Naive thymus-derived CD4-positive, alpha-beta T cell (primary cell): Measurements from ENCODE around the gene AP2S1. TPM values are rescaled to one million over a fixed set of nuclear protein-coding genes. Genes with fewer than 3 reads are reported as not detected.

Experiments
- ATAC-seq: fragments of 150-1000 bp; cut with Tn5 transposase; 2 replicates; pipeline ENCODE4 v1.10.0; 2021; ENCODE audit warnings: mild to moderate bottlenecking, moderate library complexity
- CTCF ChIA-PET: fragments of 350-600 bp; sonication (Branson Sonifier 250); formaldehyde crosslinking; loops from one replicate; lab custom pipeline; 2021; ENCODE audit warnings: antibody characterized with exemption; lab: Charles Lee
- POLR2A ChIA-PET: fragments of 350-600 bp; sonication (Branson Sonifier 250); formaldehyde crosslinking; loops from one replicate; lab custom pipeline; 2021; ENCODE audit warnings: antibody characterized with exemption, inconsistent platforms; lab: Charles Lee
- DNase-seq, 9 donors: peaks; one replicate each; pipeline versions ENCODE4 v3.0.0 to v3.0.0-alpha.2; 2020 to 2022; ENCODE audit warnings: mixed read lengths in 1 of 9
- H3K27ac ChIP-seq: one replicate; pipeline ENCODE4 v1.7.0; 2013; ENCODE audit warnings: mild to moderate bottlenecking, low read depth, low read length, moderate library complexity
- H3K27me3 ChIP-seq, 2 donors: one replicate each; pipeline ENCODE4 v1.7.0; 2013; ENCODE audit warnings: low read length in 2 of 2, mild to moderate bottlenecking in 2 of 2, moderate library complexity in 2 of 2; ENCODE audit not compliant: control insufficient read depth in 2 of 2, insufficient read depth in 2 of 2
- H3K36me3 ChIP-seq, 3 experiments: 1 replicate in 2 of 3; 2 replicates in 1 of 3; pipeline ENCODE4 v1.7.0; 2013; ENCODE audit warnings: low read length in 3 of 3, mild to moderate bottlenecking in 3 of 3, moderate library complexity in 1 of 3; ENCODE audit not compliant: insufficient read depth in 3 of 3, control insufficient read depth in 2 of 3
- H3K4me1 ChIP-seq, 2 donors: one replicate each; pipeline ENCODE4 v1.7.0; 2013; ENCODE audit warnings: low read length in 2 of 2, mild to moderate bottlenecking in 2 of 2, moderate library complexity in 1 of 2; ENCODE audit not compliant: control insufficient read depth in 2 of 2, insufficient read depth in 2 of 2
- H3K4me3 ChIP-seq: 2 replicates; pipeline ENCODE4 v1.7.0; 2013; ENCODE audit warnings: mild to moderate bottlenecking, low read length
- H3K9me3 ChIP-seq, 3 experiments: 1 replicate in 2 of 3; 2 replicates in 1 of 3; pipeline ENCODE4 v1.7.0; 2013; ENCODE audit warnings: low read length in 3 of 3; ENCODE audit not compliant: control insufficient read depth in 2 of 3
- H3K27ac Mint-ChIP-seq, 9 donors: one replicate each; pipeline ENCODE4 v1.8.0; 2020 to 2022; ENCODE audit warnings: mixed read lengths in 9 of 9, mild to moderate bottlenecking in 8 of 9, moderate library complexity in 5 of 9, inconsistent platforms in 2 of 9
- H3K27me3 Mint-ChIP-seq, 5 donors: one replicate each; pipeline ENCODE4 v1.8.0; 2021 to 2022; ENCODE audit warnings: mixed read lengths in 5 of 5, mild to moderate bottlenecking in 1 of 5
- H3K36me3 Mint-ChIP-seq, 5 donors: one replicate each; pipeline ENCODE4 v1.8.0; 2020 to 2022; ENCODE audit warnings: mixed read lengths in 5 of 5, mild to moderate bottlenecking in 3 of 5, inconsistent platforms in 1 of 5
- H3K4me1 Mint-ChIP-seq, 7 donors: one replicate each; pipeline ENCODE4 v1.8.0; 2020 to 2022; ENCODE audit warnings: mixed read lengths in 7 of 7, mild to moderate bottlenecking in 3 of 7, inconsistent platforms in 1 of 7
- H3K4me3 Mint-ChIP-seq, 10 donors: one replicate each; pipeline ENCODE4 v1.8.0; 2020 to 2022; ENCODE audit warnings: mild to moderate bottlenecking in 10 of 10, mixed read lengths in 10 of 10, moderate library complexity in 6 of 10, inconsistent platforms in 2 of 10
- H3K9me3 Mint-ChIP-seq, 11 donors: one replicate each; pipeline ENCODE4 v1.8.0; 2020 to 2022; ENCODE audit warnings: mixed read lengths in 11 of 11, mild to moderate bottlenecking in 4 of 11, inconsistent platforms in 1 of 11, moderate library complexity in 1 of 11
- intact Hi-C, 2 donors: fragments of 100-400 bp; cut with micrococcal nuclease; formaldehyde crosslinking; loops; one replicate each; pipeline ENCODE4 v1.15.1; 2023
- polyA plus RNA-seq, 2 donors: library from polyadenylated mRNA; unstranded; fragments of 300-500 nt; fragmentation: Illumina TruSeq; gene quantifications; one replicate each; pipeline ENCODE4 v1.2.3, GENCODE V29; 2021
- total RNA-seq, 6 experiments: library from RNA in 5 of 6; stranded (reverse) in 5 of 6; gene quantifications; 1 replicate in 5 of 6; 2 replicates in 1 of 6; pipeline ENCODE4 v1.2.3 and lab custom pipeline; 2021 to 2026

Gene AP2S1
- total and polyA plus RNA-seq, 7 experiments from 2014 or later, result 34.4 to 116 (median 60.1) TPM

DNA sequence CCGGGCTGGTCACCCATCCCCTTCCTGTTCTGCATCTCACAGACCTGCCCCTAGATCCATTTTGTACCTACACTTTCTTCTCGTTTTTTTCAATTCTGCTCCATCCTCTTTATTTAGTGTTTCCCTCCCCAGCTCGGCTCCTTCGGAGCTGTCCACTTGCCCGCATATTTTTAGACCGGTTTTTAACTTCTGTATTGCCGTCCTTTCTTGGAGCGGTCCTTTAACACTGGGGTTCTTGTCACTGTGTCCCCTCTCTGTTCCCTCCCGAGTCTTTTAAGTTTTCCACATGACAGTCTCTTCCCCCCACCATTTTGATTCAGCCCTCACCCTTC lies 11.8 kb upstream of the AP2S1 start:
- intact Hi-C loops, result loop anchor here (5.0 to 10.0 kb wide), 4 partner anchors 75 to 395 kb away; partner anchors contain the start of gene CCDC9 (in 1 of the 2)
- Histone ChIP-seq H3K9me3 (no peaks in the 10 kb centered on the region), H3K4me3 (peak overlapping the region; percentile 68), H3K27ac (no peak overlapping the region), H3K4me1 (peaks cover 14 to 24% of the 10 kb centered on the region in 2 donors), H3K36me3 (peaks cover 0 to 5% (median 0%) of the 10 kb centered on the region in 3 experiments), H3K27me3 (no peaks in the 10 kb centered on the region)
- POLR2A ChIA-PET, result interaction anchor here (1.2 kb wide), 1 partner anchor 9 kb away, joined by 5 read pairs; no protein-coding TSS in a partner anchor
- peaks cover 0 to 6% (median 0%) of the 10 kb centered on the region in 5 donors for H3K36me3 Mint-ChIP-seq
- CTCF ChIA-PET, result no interaction called here
- no peak overlapping the region for H3K4me3 Mint-ChIP-seq
- no peak overlapping the region for H3K27ac Mint-ChIP-seq
- peaks cover 5 to 30% (median 18%) of the 10 kb centered on the region in 7 donors for H3K4me1 Mint-ChIP-seq
- DNase-seq, result no peak
- H3K9me3 Mint-ChIP-seq, result no peaks in the 10 kb centered on the region
- H3K27me3 Mint-ChIP-seq, result no peaks in the 10 kb centered on the region
- no peak for ATAC-seq

DNA sequence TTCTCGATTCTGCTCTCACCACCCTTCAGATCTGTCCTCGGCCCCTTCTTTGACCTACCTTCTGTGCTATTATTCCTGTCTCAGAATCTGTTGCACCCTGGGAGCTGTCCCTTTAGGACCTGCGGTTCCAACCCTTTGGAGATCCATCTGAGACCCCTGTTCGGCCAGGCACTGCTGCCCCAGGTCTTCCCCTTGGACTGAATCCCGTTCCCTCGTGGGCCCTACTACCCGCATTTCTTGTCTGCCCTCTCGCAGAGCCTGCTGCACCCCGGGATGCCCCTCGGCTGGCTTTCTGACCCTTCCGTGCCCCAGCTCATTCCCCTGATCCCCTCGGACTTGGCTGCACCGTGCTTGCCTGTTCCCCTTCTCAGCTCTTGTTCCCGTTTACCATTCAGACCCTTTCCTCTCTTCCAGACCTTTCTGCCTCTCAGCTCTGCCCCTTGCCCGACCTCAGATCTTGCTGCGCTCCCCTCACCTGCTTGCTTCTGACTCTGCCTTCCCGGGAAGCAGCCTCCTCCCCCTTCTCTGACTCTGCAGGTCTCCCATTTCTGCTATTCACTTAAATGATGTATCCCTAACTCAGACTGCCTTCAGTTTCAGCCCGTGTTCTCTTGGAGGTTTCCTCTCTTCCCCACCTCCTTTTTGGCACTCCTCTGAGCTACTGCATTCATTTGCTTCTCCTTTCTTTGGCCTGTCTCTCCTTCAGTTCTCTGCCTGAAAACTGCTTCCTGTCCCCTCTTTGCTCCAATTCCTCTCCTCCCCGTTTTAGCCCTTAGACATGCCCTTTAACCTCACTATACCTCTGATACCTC lies 11.3 kb upstream of the AP2S1 start:
- Histone ChIP-seq H3K27me3 (no peaks in the 10 kb centered on the region), H3K9me3 (no peaks in the 10 kb centered on the region), H3K27ac (peak overlapping the region; percentile 30), H3K36me3 (peaks cover 0 to 5% (median 0%) of the 10 kb centered on the region in 3 experiments), H3K4me3 (peak overlapping the region; percentile 68), H3K4me1 (peaks cover 14 to 24% of the 10 kb centered on the region in 2 donors)
- Mint-ChIP-seq H3K27me3 (no peaks in the 10 kb centered on the region), H3K36me3 (peaks cover 0 to 6% (median 0%) of the 10 kb centered on the region in 5 donors), H3K4me3 (no peak overlapping the region), H3K9me3 (no peaks in the 10 kb centered on the region), H3K27ac (no peak overlapping the region), H3K4me1 (peaks cover 5 to 25% (median 15%) of the 10 kb centered on the region in 7 donors)
- peak in 3 of 9 donors; percentile 3 to 37 (median 18) for DNase-seq
- ChIA-PET POLR2A (interaction anchor here (1.1 to 2.9 kb wide), 4 partner anchors 10 to 148 kb away, joined by 3 to 14 read pairs (median 4); partner anchors contain the start of gene AP2S1), CTCF (interaction anchor here (0.6 kb wide), 1 partner anchor 63 kb away, joined by 3 read pairs; no protein-coding TSS in a partner anchor)
- ATAC-seq, result no peak
- intact Hi-C loops, result loop anchor here (2.0 to 10.0 kb wide), 7 partner anchors 75 to 395 kb away; partner anchors contain the start of genes CALM3 (in 1 of the 2), CCDC9 (in 1 of the 2) and ZC3H4 (in 1 of the 2)

DNA sequence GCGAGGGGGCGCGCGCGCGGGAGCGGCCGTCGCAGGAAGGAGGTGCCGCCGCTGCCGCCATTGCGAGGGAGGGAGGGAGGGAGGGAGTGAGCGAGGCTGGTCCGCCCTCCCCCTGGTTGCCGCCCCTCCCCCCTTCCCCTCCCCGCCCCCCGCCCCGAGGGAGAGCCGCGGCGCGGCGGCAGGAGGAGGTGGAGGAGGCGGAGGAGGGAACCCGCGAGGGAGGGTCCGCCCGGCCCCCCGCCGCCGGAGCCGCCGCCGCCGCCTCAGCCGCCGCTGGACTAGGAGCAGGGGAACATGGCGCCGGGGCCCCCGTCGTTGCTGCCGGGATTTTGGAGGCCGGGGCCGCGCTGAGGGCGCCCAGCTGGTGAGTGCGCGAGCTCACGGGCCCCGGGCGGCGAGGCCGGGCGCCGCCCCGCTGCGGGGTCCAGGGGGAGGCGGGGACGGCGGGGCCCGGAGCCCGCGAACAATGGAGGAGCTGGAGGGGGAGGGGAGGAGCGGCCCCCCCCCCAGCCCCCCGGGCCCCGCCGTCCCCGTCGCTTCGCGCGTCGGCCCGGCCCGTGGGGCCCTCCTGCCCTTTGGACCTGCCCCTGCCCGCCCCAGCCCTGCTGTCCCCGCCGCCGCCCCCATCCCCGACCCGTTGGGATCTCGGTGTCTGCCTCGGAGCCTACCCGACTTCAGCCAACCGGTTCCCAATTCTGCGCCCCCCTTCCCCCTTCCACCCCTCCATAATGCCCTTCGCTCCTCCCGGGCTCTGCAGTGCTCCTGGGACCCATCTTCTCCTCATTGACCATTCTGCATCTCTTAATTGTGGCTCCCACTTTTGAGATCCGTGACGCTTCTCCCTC lies 10.4 kb upstream of the AP2S1 start, which contains the start of gene ARHGAP35:
Gene ARHGAP35 (plus strand): TSS at position 152 of the 845 bp plus-strand sequence. CDS start 57,679 bp downstream, outside the sequence.
- CTCF ChIA-PET, result interaction anchor here (0.6 to 0.9 kb wide), 2 partner anchors 63 to 175 kb away, joined by 3 read pairs; no protein-coding TSS in a partner anchor
- Histone ChIP-seq H3K9me3 (no peaks in the 10 kb centered on the region), H3K4me3 (peak within 1 kb of the TSS; percentile 92), H3K27me3 (no peaks in the 10 kb centered on the region), H3K27ac (peak within 1 kb of the TSS; percentile 94), H3K4me1 (peaks cover 21 to 30% of the 10 kb centered on the region in 2 donors), H3K36me3 (peaks cover 0 to 5% (median 0%) of the 10 kb centered on the region in 3 experiments)
- no peaks in the 10 kb centered on the region for H3K27me3 Mint-ChIP-seq
- H3K9me3 Mint-ChIP-seq, result no peaks in the 10 kb centered on the region
- ATAC-seq (peak; percentile 63), DNase-seq (peak in 2 of 9 donors; percentile 16 to 80)
- peaks cover 0 to 6% (median 0%) of the 10 kb centered on the region in 5 donors for H3K36me3 Mint-ChIP-seq
- H3K4me1 Mint-ChIP-seq, result peaks cover 11 to 26% (median 15%) of the 10 kb centered on the region in 7 donors
- peak within 1 kb of the TSS in 9 of 10 donors; percentile 70 to 97 (median 92) for H3K4me3 Mint-ChIP-seq
- intact Hi-C loops, result loop anchor here (1.0 to 10.0 kb wide), 17 partner anchors 10 to 739 kb away; partner anchors contain the start of genes CCDC9 (in 2 of the 2), TMEM160 (in 2 of the 2), ZC3H4 (in 2 of the 2) and AP2S1 (in 1 of the 2)
- peak within 1 kb of the TSS; percentile 68 to 98 (median 92) for H3K27ac Mint-ChIP-seq
- POLR2A ChIA-PET, result interaction anchor here (0.7 to 2.9 kb wide), 8 partner anchors 11 to 1776 kb away, joined by 3 to 14 read pairs (median 3); partner anchors contain the start of genes AP2S1 and DBP

DNA sequence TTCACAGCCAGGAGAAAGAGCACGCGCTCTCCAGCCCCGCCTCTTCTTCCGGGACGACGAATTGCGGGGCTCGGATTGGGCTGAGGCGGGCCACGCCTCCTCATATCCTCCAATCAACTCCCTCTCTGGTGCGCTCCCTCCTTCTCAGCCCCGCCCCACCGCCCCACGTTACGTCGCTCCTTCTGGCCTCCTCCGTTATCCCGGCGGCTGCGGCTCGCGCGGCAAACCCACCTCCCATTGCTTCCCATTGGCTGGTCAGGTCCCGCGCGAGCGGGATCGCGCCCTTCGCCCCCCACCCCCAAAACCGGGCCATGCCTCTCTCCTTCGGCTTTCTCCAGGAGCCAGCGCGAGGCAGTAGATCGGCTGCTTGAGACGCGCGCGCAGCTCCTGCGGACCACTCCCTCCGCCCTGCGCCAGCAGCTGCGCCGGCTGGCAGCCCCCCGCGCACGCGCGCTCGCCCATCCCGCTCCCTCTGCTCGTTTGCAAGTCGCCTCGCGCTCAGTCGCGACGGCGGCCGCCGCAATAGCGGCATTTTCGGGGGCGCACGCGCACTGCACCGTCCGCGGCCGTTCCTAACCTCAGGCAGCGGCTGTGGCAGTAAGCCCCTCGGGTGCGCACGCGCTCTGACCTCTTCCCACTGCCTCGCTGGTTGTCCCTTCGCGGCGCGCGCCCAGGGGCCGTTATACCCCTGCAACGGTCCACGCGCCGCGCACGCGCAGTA lies 9.6 kb upstream of the AP2S1 start:
- no peaks in the 10 kb centered on the region for H3K27me3 Mint-ChIP-seq
- intact Hi-C loops, result loop anchor here (1.0 to 10.0 kb wide), 17 partner anchors 9 to 740 kb away; partner anchors contain the start of genes CCDC9 (in 2 of the 2), TMEM160 (in 2 of the 2), ZC3H4 (in 2 of the 2) and AP2S1 (in 1 of the 2)
- H3K4me1 ChIP-seq, result peaks cover 24 to 30% of the 10 kb centered on the region in 2 donors

DNA sequence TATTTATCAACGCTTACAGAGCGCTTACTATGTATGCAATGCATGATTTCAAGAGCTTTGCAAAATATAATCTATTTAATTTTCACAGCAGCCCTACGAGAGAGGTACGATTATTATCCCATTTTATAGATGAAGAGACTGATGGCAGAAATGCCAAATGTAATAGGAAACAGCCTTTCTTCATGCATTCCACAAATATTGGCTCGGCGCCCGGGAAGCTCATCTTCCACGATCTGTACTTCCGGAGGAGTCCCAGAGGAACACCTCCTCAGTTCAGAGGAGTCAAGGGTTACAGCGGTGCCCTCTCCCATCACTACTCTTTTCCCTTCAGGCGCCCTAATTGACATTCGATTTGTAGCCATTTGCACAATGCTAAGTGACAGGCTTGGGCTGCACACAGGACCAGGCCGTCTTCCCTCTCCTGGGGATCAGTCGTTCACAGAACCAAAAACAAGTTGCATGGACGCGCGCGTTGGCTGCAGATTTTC lies 9.0 kb upstream of the AP2S1 start:
- Histone ChIP-seq H3K4me3 (peak overlapping the region; percentile 92), H3K36me3 (peaks cover 0 to 5% (median 0%) of the 10 kb centered on the region in 3 experiments), H3K27ac (peak overlapping the region; percentile 94), H3K9me3 (no peaks in the 10 kb centered on the region), H3K4me1 (peaks cover 24 to 30% of the 10 kb centered on the region in 2 donors), H3K27me3 (no peaks in the 10 kb centered on the region)
- intact Hi-C loops, result loop anchor here (1.0 to 10.0 kb wide), 19 partner anchors 8 to 995 kb away; partner anchors contain the start of genes CALM3 (in 2 of the 2), CCDC9 (in 2 of the 2), TMEM160 (in 2 of the 2) and ZC3H4 (in 2 of the 2)
- peaks cover 13 to 24% (median 19%) of the 10 kb centered on the region in 7 donors for H3K4me1 Mint-ChIP-seq
- ChIA-PET POLR2A (interaction anchor here (1.0 to 2.9 kb wide), 3 partner anchors 9 to 414 kb away, joined by 3 to 14 read pairs (median 4); partner anchors contain the start of genes AP2S1 and ZC3H4), CTCF (interaction anchor here (0.5 kb wide), 1 partner anchor 171 kb away, joined by 3 read pairs; no protein-coding TSS in a partner anchor)
- no peaks in the 10 kb centered on the region for H3K27me3 Mint-ChIP-seq
- peak overlapping the region; percentile 68 to 98 (median 92) for H3K27ac Mint-ChIP-seq
- no peaks in the 10 kb centered on the region for H3K9me3 Mint-ChIP-seq
- peak overlapping the region in 9 of 10 donors; percentile 70 to 97 (median 92) for H3K4me3 Mint-ChIP-seq
- DNase-seq (no peak), ATAC-seq (no peak)
- H3K36me3 Mint-ChIP-seq, result peaks cover 0 to 3% (median 0%) of the 10 kb centered on the region in 5 donors

More for the DNA sequence above, 9.6 kb upstream of the AP2S1 start:
- H3K27me3 ChIP-seq, result no peaks in the 10 kb centered on the region
- CTCF ChIA-PET, result interaction anchor here (0.5 to 0.9 kb wide), 2 partner anchors 170 to 176 kb away, joined by 3 read pairs; no protein-coding TSS in a partner anchor
- Mint-ChIP-seq H3K27ac (peak overlapping the region; percentile 68 to 98 (median 92)), H3K36me3 (peaks cover 0 to 3% (median 0%) of the 10 kb centered on the region in 5 donors), H3K4me1 (peaks cover 13 to 25% (median 19%) of the 10 kb centered on the region in 7 donors), H3K4me3 (peak overlapping the region in 9 of 10 donors; percentile 70 to 97 (median 92)), H3K9me3 (no peaks in the 10 kb centered on the region)
- peak; percentile 91 for ATAC-seq
- peaks cover 0 to 5% (median 0%) of the 10 kb centered on the region in 3 experiments for H3K36me3 ChIP-seq
- no peaks in the 10 kb centered on the region for H3K9me3 ChIP-seq
- POLR2A ChIA-PET, result interaction anchor here (0.7 to 2.9 kb wide), 8 partner anchors 10 to 1777 kb away, joined by 3 to 14 read pairs (median 3); partner anchors contain the start of genes AP2S1 and DBP
- peak; percentile 84 to 95 (median 94) for DNase-seq
- peak overlapping the region; percentile 94 for H3K27ac ChIP-seq
- H3K4me3 ChIP-seq, result peak overlapping the region; percentile 92
